Measurements from ENCODE around the gene SMO.

DNA sequence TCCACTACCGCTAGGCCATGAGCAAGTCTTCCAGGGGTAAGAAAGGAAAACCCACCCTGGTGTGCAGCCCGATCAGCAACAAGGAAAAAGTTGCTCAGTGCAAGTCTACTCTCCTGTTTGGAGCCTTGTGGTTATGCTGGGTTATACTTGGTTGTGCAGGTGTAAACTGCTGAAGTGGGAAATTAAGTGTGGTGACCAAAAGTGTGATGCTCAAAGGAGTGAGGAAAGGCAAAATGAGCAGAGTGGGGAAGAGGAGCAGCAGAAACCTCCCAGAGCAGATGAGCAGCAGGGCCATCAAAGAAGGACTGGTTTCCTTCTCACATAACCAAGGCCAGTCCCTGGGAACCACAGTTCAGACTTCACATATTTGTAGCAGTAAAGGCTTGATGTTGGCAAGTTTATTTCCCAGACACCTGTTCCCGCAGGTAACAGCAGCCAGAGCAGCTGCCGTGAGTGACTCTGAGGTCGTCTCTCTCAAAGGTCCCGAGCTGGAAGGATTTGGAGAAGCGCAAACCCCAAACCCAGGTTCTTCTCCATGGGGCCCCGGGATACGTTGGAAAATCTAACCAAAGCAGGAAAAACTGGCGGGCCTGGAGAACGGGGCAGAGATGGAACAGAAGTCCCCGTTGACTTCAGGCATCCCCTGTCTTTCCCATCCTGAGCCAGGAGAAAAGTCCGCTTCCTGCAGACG, 607 bp upstream of the SMO start:
- TF ChIP-seq, protein P1, sequence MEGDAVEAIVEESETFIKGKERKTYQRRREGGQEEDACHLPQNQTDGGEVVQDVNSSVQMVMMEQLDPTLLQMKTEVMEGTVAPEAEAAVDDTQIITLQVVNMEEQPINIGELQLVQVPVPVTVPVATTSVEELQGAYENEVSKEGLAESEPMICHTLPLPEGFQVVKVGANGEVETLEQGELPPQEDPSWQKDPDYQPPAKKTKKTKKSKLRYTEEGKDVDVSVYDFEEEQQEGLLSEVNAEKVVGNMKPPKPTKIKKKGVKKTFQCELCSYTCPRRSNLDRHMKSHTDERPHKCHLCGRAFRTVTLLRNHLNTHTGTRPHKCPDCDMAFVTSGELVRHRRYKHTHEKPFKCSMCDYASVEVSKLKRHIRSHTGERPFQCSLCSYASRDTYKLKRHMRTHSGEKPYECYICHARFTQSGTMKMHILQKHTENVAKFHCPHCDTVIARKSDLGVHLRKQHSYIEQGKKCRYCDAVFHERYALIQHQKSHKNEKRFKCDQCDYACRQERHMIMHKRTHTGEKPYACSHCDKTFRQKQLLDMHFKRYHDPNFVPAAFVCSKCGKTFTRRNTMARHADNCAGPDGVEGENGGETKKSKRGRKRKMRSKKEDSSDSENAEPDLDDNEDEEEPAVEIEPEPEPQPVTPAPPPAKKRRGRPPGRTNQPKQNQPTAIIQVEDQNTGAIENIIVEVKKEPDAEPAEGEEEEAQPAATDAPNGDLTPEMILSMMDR (IDR thresholded peaks at IDR 0.05; ENCODE audit: poor library complexity) = no peak
- TF ChIP-seq EZH2phosphoT487 (IDR thresholded peaks at IDR 0.05; ENCODE audit: low read depth, severe bottlenecking, unreplicated experiment) (no peak), EZH2 (IDR thresholded peaks at IDR 0.05; ENCODE audit: borderline replicate concordance) (no peak)

Data from hepatocyte (in vitro differentiated cells).